Activated CD8-positive, alpha-beta T cell treated with anti-CD3 and anti-CD28 coated beads, Interleukin-2, amount 10 ng/mL, durations not matched to agents 7 days and 5 days (primary cell): ENCODE results near the gene EXOC6B. TPM values are rescaled to one million over a fixed set of nuclear protein-coding genes. Genes with fewer than 3 reads are reported as not detected.
"Not testable (repeated sequence)": the region's sequence is repeated elsewhere in the genome, so short reads cannot be mapped to it uniquely, and the experiment has no call there.

Experiments used
- ATAC-seq: fragments of 150-1000 bp; cut with Tn5 transposase; one replicate; pipeline ENCODE4 v1.10.0; 2021; ENCODE audit warnings: moderate library complexity
- CTCF ChIA-PET: fragments of 350-600 bp; sonication (Branson Sonifier 250); formaldehyde crosslinking; loops from one replicate; lab custom pipeline; 2021; ENCODE audit warnings: antibody characterized with exemption; lab: Charles Lee
- POLR2A ChIA-PET: fragments of 350-600 bp; sonication (Branson Sonifier 250); formaldehyde crosslinking; loops from one replicate; lab custom pipeline; 2021; ENCODE audit warnings: antibody characterized with exemption; lab: Charles Lee
- DNase-seq: peaks from one replicate; pipeline ENCODE4 v3.0.0-alpha.2; 2020
- H3K27ac Mint-ChIP-seq: one replicate; pipeline ENCODE4 v1.8.0; 2021; ENCODE audit warnings: mild to moderate bottlenecking, mixed read lengths
- H3K27me3 Mint-ChIP-seq: one replicate; pipeline ENCODE4 v1.8.0; 2021; ENCODE audit warnings: low read depth, mixed read lengths
- H3K36me3 Mint-ChIP-seq: one replicate; pipeline ENCODE4 v1.8.0; 2021; ENCODE audit warnings: low read depth, mixed read lengths
- H3K4me1 Mint-ChIP-seq: one replicate; pipeline ENCODE4 v1.8.0; 2021; ENCODE audit warnings: low read depth, mixed read lengths
- H3K4me3 Mint-ChIP-seq: one replicate; pipeline ENCODE4 v1.8.0; 2021; ENCODE audit warnings: mild to moderate bottlenecking, mixed read lengths
- H3K9me3 Mint-ChIP-seq: one replicate; pipeline ENCODE4 v1.8.0; 2022; ENCODE audit warnings: mixed read lengths; ENCODE audit not compliant: insufficient read depth
- total RNA-seq, 2 experiments: library from RNA; stranded (reverse); gene quantifications; one replicate each; pipeline ENCODE4 v1.2.3, GENCODE V29; 2021

The EXOC6B gene
- total RNA-seq, 2 experiments from 2014 or later, result 17.8 to 18.8 TPM

GRCh38 chr2:72526623-72527022, 299.2 kb downstream of the EXOC6B start:
- ATAC-seq (no peak), DNase-seq (no peak)
- H3K9me3 Mint-ChIP-seq, result no peaks in the 10 kb centered on the region
- no peaks in the 10 kb centered on the region for H3K4me1 Mint-ChIP-seq
- H3K4me3 Mint-ChIP-seq, result no peak overlapping the region
- no peaks in the 10 kb centered on the region for H3K36me3 Mint-ChIP-seq
- H3K27me3 Mint-ChIP-seq, result no peaks in the 10 kb centered on the region
- POLR2A ChIA-PET, result no interaction called here
- no peak overlapping the region for H3K27ac Mint-ChIP-seq
- CTCF ChIA-PET, result no interaction called here

GRCh38 chr2:72524071-72524470, 301.8 kb downstream of the EXOC6B start:
- Mint-ChIP-seq H3K4me1 (no peaks in the 10 kb centered on the region), H3K36me3 (no peaks in the 10 kb centered on the region), H3K9me3 (no peaks in the 10 kb centered on the region), H3K4me3 (no peak overlapping the region), H3K27me3 (no peaks in the 10 kb centered on the region), H3K27ac (no peak overlapping the region)
- POLR2A ChIA-PET, result no interaction called here
- CTCF ChIA-PET, result no interaction called here
- ATAC-seq (no peak), DNase-seq (no peak)

GRCh38 chr2:72515696-72516095, 310.1 kb downstream of the EXOC6B start:
- Mint-ChIP-seq H3K36me3 (no peaks in the 10 kb centered on the region), H3K9me3 (no peaks in the 10 kb centered on the region), H3K27me3 (no peaks in the 10 kb centered on the region), H3K27ac (no peak overlapping the region), H3K4me1 (no peaks in the 10 kb centered on the region), H3K4me3 (no peak overlapping the region)
- CTCF ChIA-PET, result no interaction called here
- POLR2A ChIA-PET, result no interaction called here
- DNase-seq (no peak), ATAC-seq (no peak)

GRCh38 chr2:72513011-72513410, 312.8 kb downstream of the EXOC6B start:
- DNase-seq, result no peak
- Mint-ChIP-seq H3K9me3 (no peaks in the 10 kb centered on the region), H3K4me3 (no peak overlapping the region), H3K4me1 (no peaks in the 10 kb centered on the region), H3K27ac (no peak overlapping the region), H3K36me3 (no peaks in the 10 kb centered on the region), H3K27me3 (no peaks in the 10 kb centered on the region)
- POLR2A ChIA-PET, result no interaction called here
- CTCF ChIA-PET, result no interaction called here
- no peak for ATAC-seq

GRCh38 chr2:72512376-72512775, 313.5 kb downstream of the EXOC6B start:
- Mint-ChIP-seq H3K4me3 (no peak overlapping the region), H3K27ac (no peak overlapping the region), H3K9me3 (no peaks in the 10 kb centered on the region)

GRCh38 chr2:72511906-72512305, 313.9 kb downstream of the EXOC6B start:
- H3K4me3 Mint-ChIP-seq, result no peak overlapping the region
- POLR2A ChIA-PET, result no interaction called here
- no peak overlapping the region for H3K27ac Mint-ChIP-seq
- no peaks in the 10 kb centered on the region for H3K36me3 Mint-ChIP-seq
- no peaks in the 10 kb centered on the region for H3K9me3 Mint-ChIP-seq
- ATAC-seq (no peak), DNase-seq (no peak)
- CTCF ChIA-PET, result no interaction called here
- H3K27me3 Mint-ChIP-seq, result no peaks in the 10 kb centered on the region
- H3K4me1 Mint-ChIP-seq, result no peaks in the 10 kb centered on the region

More at GRCh38 chr2:72512376-72512775, 313.5 kb downstream of the EXOC6B start:
- ATAC-seq (no peak), DNase-seq (no peak)
- H3K4me1 Mint-ChIP-seq, result no peaks in the 10 kb centered on the region
- no peaks in the 10 kb centered on the region for H3K27me3 Mint-ChIP-seq
- H3K36me3 Mint-ChIP-seq, result no peaks in the 10 kb centered on the region
- POLR2A ChIA-PET, result no interaction called here
- CTCF ChIA-PET, result no interaction called here

GRCh38 chr2:72497763-72498162, 328.1 kb downstream of the EXOC6B start:
- Mint-ChIP-seq H3K36me3 (peaks cover 3% of the 10 kb centered on the region), H3K27me3 (no peaks in the 10 kb centered on the region), H3K4me3 (no peak overlapping the region), H3K27ac (no peak overlapping the region), H3K9me3 (no peaks in the 10 kb centered on the region), H3K4me1 (no peaks in the 10 kb centered on the region)
- CTCF ChIA-PET, result no interaction called here
- DNase-seq, result no peak
- POLR2A ChIA-PET, result no interaction called here
- no peak for ATAC-seq

GRCh38 chr2:72496479-72496878, 329.4 kb downstream of the EXOC6B start:
- no peaks in the 10 kb centered on the region for H3K27me3 Mint-ChIP-seq
- H3K4me1 Mint-ChIP-seq, result no peaks in the 10 kb centered on the region
- no peak overlapping the region for H3K4me3 Mint-ChIP-seq
- CTCF ChIA-PET, result no interaction called here
- H3K9me3 Mint-ChIP-seq, result no peaks in the 10 kb centered on the region
- no peak overlapping the region for H3K27ac Mint-ChIP-seq
- H3K36me3 Mint-ChIP-seq, result peaks cover 3% of the 10 kb centered on the region
- DNase-seq (no peak), ATAC-seq (no peak)
- POLR2A ChIA-PET, result no interaction called here

- ChIA-PET CTCF (no interaction called here), POLR2A (no interaction called here)
- Mint-ChIP-seq H3K9me3 (no peaks in the 10 kb centered on the region), H3K4me1 (no peaks in the 10 kb centered on the region), H3K27ac (no peak overlapping the region), H3K4me3 (no peak overlapping the region), H3K36me3 (peaks cover 3% of the 10 kb centered on the region), H3K27me3 (no peaks in the 10 kb centered on the region)
- no peak for ATAC-seq
- DNase-seq, result no peak
Observed at GRCh38 chr2:72494392-72494791, 331.4 kb downstream of the EXOC6B start.

GRCh38 chr2:72484622-72485021, 341.2 kb downstream of the EXOC6B start:
- ATAC-seq, H3K27me3 Mint-ChIP-seq, DNase-seq, H3K27ac Mint-ChIP-seq, H3K36me3 Mint-ChIP-seq, CTCF ChIA-PET, H3K4me1 Mint-ChIP-seq, POLR2A ChIA-PET, H3K4me3 Mint-ChIP-seq, H3K9me3 Mint-ChIP-seq: not testable (repeated sequence)

- ChIA-PET POLR2A (no interaction called here), CTCF (no interaction called here)
- Mint-ChIP-seq H3K27me3 (no peaks in the 10 kb centered on the region), H3K36me3 (peaks cover 8% of the 10 kb centered on the region), H3K27ac (no peak overlapping the region), H3K4me3 (no peak overlapping the region), H3K4me1 (no peaks in the 10 kb centered on the region), H3K9me3 (no peaks in the 10 kb centered on the region)
- no peak for ATAC-seq
- no peak for DNase-seq
Observed at GRCh38 chr2:72483346-72483745, 342.5 kb downstream of the EXOC6B start.

- Mint-ChIP-seq H3K9me3 (peaks cover 35% of the 10 kb centered on the region), H3K27ac (no peak overlapping the region), H3K4me3 (no peak overlapping the region), H3K4me1 (no peaks in the 10 kb centered on the region), H3K27me3 (no peaks in the 10 kb centered on the region), H3K36me3 (peaks cover 1% of the 10 kb centered on the region)
- CTCF ChIA-PET, result no interaction called here
- no peak for ATAC-seq
- POLR2A ChIA-PET, result no interaction called here
- DNase-seq, result no peak
Observed at GRCh38 chr2:72475246-72475645, 350.6 kb downstream of the EXOC6B start.

GRCh38 chr2:72457801-72458516, 367.9 kb downstream of the EXOC6B start:
- H3K4me1 Mint-ChIP-seq, result no peaks in the 10 kb centered on the region
- H3K27me3 Mint-ChIP-seq, result no peaks in the 10 kb centered on the region
- H3K27ac Mint-ChIP-seq, result no peak overlapping the region
- H3K4me3 Mint-ChIP-seq, result no peak overlapping the region
- peaks cover 5% of the 10 kb centered on the region for H3K36me3 Mint-ChIP-seq
- no peak for ATAC-seq
- H3K9me3 Mint-ChIP-seq, result no peaks in the 10 kb centered on the region
- no peak for DNase-seq
- CTCF ChIA-PET, result no interaction called here
- POLR2A ChIA-PET, result no interaction called here
